ENCODE measurements around the gene TEAD2.

DNA sequence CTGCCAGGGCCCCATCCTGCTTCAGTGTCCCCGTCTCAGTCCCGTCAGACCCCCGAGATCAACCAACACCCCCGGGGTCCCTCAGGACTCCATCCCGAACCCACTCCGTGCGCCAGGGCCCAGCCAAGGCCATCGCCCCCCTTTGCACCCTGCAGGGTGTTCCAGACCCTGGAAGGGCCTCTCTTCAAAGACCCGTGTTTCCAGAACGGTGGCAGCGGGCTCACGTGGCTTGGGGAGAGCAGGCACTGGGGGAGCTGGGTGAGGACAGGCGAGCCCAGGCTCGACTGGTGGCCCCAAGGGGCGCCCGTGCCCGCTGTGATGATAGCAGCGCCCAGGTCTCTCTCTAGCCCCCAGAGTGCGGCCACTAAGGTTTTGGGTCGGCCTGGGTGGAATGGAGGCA lies 27.2 kb upstream of the TEAD2 start:
- TF ChIP-seq, protein P1, sequence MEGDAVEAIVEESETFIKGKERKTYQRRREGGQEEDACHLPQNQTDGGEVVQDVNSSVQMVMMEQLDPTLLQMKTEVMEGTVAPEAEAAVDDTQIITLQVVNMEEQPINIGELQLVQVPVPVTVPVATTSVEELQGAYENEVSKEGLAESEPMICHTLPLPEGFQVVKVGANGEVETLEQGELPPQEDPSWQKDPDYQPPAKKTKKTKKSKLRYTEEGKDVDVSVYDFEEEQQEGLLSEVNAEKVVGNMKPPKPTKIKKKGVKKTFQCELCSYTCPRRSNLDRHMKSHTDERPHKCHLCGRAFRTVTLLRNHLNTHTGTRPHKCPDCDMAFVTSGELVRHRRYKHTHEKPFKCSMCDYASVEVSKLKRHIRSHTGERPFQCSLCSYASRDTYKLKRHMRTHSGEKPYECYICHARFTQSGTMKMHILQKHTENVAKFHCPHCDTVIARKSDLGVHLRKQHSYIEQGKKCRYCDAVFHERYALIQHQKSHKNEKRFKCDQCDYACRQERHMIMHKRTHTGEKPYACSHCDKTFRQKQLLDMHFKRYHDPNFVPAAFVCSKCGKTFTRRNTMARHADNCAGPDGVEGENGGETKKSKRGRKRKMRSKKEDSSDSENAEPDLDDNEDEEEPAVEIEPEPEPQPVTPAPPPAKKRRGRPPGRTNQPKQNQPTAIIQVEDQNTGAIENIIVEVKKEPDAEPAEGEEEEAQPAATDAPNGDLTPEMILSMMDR (IDR thresholded peaks at IDR 0.05), result no peak
- no peak for TF ChIP-seq POLR2A (IDR thresholded peaks at IDR 0.05)

All from adrenal gland (tissue), 5 donors.